ENCODE results near the gene VN1R5.
"Not testable (repeated sequence)": the region's sequence is repeated elsewhere in the genome, so short reads cannot be mapped to it uniquely, and the experiment has no call there.

Gene VN1R5

GRCh38 chr1:247274605-247275256, 18.9 kb downstream of the VN1R5 start:
- no peak for DNase-seq

- DNase-seq: no peak
Measured at GRCh38 chr1:247277191-247277590, 21.3 kb downstream of the VN1R5 start.

GRCh38 chr1:247281001-247281574, 25.2 kb downstream of the VN1R5 start:
- DNase-seq: no peak

- DNase-seq: no peak
Measured at GRCh38 chr1:247286134-247286670, 30.3 kb downstream of the VN1R5 start.

DNA sequence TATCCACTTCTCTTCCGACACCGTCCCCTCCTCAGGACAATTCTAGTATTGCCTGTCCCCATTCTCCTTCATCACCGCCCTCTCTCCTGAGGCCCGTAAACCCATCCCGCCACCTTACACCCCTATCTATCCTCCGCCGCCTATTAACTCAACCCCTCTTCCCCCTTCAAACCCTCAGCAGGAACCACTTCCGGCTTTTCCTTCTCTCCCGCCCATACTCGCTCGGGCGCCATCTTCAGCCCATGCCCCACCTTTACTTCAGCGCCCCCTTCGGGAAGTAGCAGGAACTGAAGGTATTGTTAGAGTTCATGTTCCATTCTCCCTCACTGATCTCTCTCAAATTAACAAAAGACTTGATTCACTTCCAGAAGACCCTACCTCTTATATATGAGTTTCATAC, 31.6 kb downstream of the VN1R5 start:
- no peak for DNase-seq

- no peak for DNase-seq
Measured at GRCh38 chr1:247288341-247288740, 32.5 kb downstream of the VN1R5 start.

DNA sequence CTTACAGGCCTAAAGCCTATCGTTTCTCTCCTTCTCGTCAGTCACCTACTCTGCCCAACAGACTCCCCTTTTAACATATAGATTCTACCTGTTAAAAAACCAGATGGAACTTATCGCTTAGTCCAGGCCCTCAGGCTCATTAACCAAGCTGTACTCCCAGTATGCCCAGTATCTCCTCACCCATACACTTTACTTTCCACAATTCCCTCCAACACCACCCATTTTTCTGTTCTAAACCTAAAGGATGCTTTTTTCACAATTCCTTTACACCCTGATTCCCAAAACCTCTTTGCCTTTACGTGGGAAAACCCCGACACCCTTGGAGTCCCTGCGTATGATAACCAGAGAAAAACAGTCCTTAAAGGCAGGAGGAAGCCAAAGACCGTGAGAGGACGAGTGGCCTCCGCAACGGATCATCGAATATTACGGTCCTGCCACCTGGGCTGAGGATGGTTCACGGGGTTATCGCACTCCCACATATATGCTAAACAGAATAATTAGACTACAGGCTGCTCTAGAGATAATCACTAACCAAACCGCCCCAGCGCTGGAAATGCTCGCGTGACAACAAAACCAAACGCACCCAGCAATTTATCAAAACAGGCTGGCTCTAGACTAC, 33.5 kb downstream of the VN1R5 start:
- DNase-seq: not testable (repeated sequence)

GRCh38 chr1:247290576-247290975, 34.7 kb downstream of the VN1R5 start:
- no peak for DNase-seq

GRCh38 chr1:247291161-247291560, 35.3 kb downstream of the VN1R5 start:
- DNase-seq: no peak

DNA sequence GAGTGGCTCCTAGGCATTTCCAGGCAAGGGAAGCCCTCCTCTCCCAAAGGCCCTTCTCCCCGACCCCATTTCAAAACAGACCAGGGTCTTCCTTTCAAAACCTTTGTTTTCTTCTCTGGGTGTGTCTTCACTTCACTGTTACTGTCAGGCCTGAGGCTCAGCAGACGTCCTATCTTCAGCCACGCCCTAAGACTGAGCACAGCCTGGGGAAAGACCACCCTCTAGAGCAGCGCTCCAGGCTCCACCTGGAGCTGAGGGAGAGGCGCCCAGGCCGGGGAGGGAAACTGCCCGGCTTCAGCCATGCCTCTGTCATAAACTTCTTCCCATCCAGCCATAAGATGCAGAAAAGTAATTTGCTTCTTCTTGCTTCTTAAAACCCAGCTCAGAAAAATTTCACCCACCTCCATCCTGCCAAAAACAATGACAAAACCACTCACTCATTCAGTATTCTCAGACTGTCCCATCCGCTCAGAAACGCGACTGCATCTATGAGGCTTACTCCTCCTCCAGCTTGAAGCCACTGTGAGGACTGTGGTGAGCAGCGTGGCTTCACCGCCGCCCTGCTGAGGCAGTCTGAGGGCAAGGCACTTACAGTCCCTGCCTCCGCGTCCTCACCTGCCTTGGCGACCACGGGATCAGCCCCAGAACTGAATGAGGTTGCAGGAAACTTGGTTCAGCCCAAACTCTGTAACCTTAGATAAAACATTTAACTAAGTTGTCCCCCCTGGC, 36.1 kb downstream of the VN1R5 start:
- DNase-seq: no peak

DNA sequence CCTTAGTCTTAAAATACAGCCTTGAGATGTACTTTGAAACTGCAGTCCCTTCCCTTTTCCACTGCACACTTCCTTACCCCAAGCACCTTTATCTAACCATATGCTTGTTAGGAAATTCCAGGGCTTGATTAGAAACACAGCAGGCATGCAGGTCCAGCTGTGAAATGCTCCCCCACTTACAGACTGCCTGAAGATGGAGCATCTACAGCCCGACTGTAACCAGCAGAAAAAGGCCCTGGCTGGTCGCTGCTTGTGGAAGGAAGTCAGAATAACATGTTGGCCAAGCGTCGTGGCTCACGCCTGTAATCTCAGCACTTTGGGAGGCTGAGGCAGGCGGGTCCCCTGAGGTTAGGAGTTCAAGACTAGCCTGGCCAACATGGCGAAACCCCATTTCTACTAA, 37.2 kb downstream of the VN1R5 start:
- no peak for DNase-seq

DNA sequence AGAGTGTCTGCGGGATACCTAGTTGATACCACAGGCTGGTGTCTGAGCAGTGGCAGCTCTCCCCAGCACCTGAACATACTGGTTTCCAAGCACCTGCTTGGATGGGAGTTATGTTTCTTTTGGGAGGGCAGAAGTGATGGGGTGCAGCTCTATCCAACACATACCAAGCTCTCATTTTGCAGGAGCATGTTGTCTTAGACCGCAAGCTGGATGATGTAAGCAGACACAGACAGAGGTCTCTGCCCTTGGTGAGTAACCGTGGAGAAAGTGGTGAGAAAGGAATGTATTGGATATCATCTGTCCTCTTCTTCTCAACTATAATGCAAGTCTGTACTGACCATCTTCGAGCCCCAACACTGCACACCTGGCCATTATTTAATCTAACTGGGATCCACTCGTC, 38.4 kb downstream of the VN1R5 start:
- DNase-seq: no peak

DNA sequence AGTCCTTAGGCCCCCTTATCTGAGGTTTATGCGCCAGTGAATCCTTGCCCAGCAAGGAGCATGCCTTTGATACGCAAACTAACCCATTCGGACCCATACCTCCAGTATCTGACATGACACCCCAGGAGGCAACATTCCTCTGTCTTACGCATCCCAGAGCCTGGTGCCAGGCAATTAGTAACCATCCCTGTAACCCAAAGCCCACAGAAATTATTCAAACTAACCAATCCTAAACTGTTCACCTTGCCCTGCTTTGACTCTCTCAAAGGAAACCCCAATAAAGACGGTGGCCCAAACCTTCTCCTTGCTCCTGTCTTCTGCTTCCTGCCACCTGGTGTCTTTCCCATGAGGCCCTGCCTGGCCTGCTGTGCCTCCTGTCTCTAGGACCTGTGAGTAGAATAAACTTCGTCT, 39.4 kb downstream of the VN1R5 start:
- DNase-seq: no peak

DNA sequence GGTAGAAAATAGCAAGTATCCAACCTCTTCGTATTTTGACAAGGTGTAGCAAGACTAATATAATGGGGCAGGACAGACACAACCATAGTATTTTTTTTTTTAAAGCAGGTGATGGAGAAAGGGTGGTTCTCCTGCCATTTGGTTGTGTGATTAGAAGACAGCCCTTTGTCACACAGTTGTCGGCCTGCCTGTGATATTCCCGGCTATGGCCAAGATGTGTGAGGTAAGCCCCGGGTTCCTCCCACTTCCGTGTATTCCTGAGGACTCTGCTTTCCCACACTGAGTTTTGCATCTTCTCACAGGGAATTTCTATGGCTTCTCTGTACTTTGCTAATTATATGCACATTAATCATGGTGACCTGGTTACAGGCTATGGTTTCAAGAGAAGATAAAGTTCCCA, 39.9 kb downstream of the VN1R5 start:
- DNase-seq: no peak

DNA sequence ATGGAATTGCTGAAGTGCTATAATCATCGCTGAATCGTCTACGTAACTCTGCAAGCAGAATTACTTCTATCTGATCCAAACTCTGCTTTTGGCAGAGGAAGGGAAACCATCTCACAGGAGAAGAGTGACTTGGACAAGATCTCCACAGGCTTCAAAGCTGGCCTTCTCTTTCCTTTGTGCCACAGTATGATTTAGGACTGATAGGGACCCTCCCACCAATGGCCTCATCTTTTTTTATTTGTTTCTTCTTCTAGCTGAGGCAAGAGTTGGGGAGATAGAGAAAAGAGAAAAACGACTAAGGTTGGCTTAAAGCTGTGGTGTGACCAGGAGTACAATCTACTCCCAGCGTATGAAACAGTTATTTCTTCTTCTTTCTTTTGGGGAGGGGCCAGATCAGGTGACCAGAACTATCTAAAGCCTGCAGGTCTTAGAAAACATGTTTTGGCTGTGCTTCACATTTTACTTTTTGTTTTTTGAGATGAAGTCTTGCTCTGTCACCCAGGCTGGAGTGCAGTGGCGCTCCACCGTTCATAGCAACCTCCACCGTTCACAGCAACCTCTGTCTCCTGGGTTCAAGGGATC, 40.8 kb downstream of the VN1R5 start:
- no peak for DNase-seq

DNA sequence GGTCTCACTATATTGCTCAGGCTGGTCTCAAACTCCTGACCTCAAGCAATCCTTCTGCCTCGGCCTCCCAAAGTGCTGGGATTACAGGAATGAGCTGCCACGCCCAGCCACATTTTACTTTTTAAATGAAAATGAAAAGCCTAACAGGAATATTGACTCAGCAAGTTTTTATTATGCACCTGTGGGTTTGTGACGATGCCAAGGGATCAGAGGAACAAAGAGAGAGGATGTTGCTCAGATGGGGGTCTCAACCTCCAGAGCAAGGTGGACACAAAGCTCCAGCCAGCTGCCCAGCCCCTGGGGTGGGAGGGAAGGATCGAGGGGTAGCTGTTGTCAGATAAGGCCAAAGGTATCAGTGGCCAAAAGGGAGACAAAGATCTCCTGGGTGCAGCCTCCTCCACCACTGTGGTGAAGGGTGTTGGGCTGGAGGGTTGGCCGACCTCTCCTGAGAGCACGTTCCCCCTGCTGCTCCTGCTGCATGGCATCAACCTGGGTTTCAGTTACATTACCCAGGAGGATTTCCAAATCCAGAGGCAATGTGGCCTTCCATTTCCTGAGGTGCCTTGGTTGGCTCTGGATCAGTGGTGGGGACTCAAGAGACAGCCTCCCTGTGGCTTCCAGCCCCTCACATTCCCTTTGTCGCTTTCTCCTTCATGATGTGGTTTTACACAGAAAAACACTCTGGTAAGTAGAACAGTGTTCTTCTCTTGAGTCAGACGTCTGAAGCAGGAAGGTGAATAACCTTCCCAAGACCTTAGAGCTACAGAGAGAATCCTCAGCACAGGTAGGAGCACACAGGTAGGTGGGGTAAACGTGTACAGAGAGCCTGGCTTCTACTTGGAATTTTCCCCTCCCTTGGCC, 41.6 kb downstream of the VN1R5 start:
- no peak for DNase-seq

GRCh38 chr1:247298124-247298481, 42.2 kb downstream of the VN1R5 start:
- DNase-seq: no peak

DNA sequence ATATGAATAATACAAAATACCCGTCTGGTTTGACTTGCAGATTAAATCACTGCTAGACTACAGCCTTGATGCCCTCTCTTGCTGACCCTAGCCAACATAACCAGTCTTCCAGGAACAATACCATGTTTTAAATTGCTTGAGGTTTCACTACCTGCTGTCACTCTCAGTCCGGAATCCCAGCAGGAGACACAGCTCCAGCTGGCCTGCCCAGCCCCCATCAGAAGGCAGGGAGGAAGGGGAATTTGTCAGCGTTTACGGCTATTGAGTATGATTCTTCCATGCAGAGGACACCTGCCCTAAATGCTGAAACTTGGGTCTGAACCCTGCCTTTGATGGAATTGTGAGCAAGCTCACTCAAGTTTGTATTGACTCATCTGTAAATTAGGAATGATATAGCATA, 42.8 kb downstream of the VN1R5 start:
- DNase-seq: no peak

DNA sequence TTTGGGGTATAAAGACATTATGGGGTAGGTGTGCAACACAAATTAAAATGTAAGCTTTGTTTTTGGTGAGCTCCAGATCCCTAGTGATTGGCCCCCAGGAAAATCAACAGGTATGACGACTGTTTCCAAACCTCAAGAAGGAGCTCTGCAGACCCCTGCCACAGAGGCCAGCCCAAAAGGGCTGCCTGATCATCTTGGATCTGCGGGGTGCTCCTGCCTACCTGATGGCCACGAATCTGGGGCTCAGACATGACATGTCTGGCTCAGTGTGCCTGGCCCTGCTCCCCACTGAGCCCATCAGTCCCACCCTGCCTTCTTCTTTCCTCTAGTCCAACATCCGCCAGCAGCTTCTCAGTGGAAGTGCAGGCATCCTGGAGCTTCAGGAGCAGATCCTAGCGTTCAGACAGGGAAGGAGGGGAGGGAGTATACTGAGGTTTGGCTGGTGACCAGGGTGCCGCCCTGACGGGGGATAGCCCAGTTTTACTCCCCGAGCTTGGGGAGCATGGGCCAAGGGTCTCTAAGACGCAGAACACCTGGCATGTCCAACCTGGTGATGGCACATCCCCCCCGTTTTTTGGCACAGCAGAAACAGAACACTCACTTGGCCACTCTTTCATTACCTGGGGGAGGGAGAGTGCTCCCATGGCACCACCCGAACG, 44.0 kb downstream of the VN1R5 start:
- no peak for DNase-seq

GRCh38 chr1:247300491-247301175, 44.8 kb downstream of the VN1R5 start:
- no peak for DNase-seq

- no peak for DNase-seq
Measured at GRCh38 chr1:247301176-247301540, 45.3 kb downstream of the VN1R5 start.
